AG04450 (cell line): ENCODE data around the gene LRMDA. TPM values are rescaled to one million over a fixed set of nuclear protein-coding genes. Genes with fewer than 3 reads are reported as not detected.
"Not testable (repeated sequence)": the region's sequence is repeated elsewhere in the genome, so short reads cannot be mapped to it uniquely, and the experiment has no call there.

Source experiments
- CTCF ChIA-PET: fragments of 300-600, 350-600 bp; formaldehyde crosslinking; extraction: SDS; loops from one replicate; lab custom pipeline; 2022; ENCODE audit warnings: antibody characterized with exemption, inconsistent platforms; lab: Charles Lee
- POLR2A ChIA-PET: fragments of 350-600 bp; formaldehyde crosslinking; extraction: SDS; loops from one replicate; lab custom pipeline; 2021; ENCODE audit warnings: antibody characterized with exemption, inconsistent platforms; lab: Yijun Ruan, JAX
- DNase-seq: peaks from one replicate; pipeline ENCODE4 v3.0.0-alpha.2; 2011; ENCODE audit warnings: low read depth, low spot score
- H3K27ac ChIP-seq: one replicate; pipeline ENCODE4 v1.5.1; 2012; ENCODE audit warnings: low read depth, low read length, control low read depth
- H3K27me3 ChIP-seq: one replicate; pipeline ENCODE4 v1.6.0; 2012; ENCODE audit warnings: low read length; ENCODE audit not compliant: control insufficient read depth, insufficient read depth
- H3K4me3 ChIP-seq: 2 replicates; pipeline ENCODE4 v1.5.1; 2011; ENCODE audit warnings: mild to moderate bottlenecking, low read depth, low read length, control low read depth
- H3K9me3 ChIP-seq: 2 replicates; pipeline ENCODE4 v1.5.1; 2012; ENCODE audit warnings: low read length; ENCODE audit not compliant: control insufficient read depth, insufficient read depth
- CTCF ChIP-seq: IDR thresholded peaks from 2 replicates; pipeline ENCODE4 v1.5.1; 2011; ENCODE audit warnings: low read depth, low read length, control low read depth, inconsistent platforms
- polyA plus RNA-seq: library from polyadenylated mRNA; depleted of rRNA; stranded (reverse); fragments of >200 nt; gene quantifications from 2 replicates; pipeline ENCODE4 v1.2.3, GENCODE V29; 2011

The LRMDA gene
- polyA plus RNA-seq, 1 experiment: 0.12 TPM

GRCh38 chr10:76051007-76051936 is 619.8 kb downstream of the LRMDA start:
- POLR2A ChIA-PET: no interaction called here
- CTCF ChIA-PET: interaction anchor here (1.8 to 4.3 kb wide), 2 partner anchors 15 kb away, joined by 5 to 26 read pairs; no protein-coding TSS in a partner anchor
- Histone ChIP-seq H3K4me3 (no peak overlapping the region), H3K27ac (no peak overlapping the region), H3K9me3 (peaks cover 12% of the 10 kb centered on the region), H3K27me3 (peaks cover 23% of the 10 kb centered on the region)
- TF ChIP-seq CTCF: no peak
- no peak for DNase-seq

GRCh38 chr10:76052682-76053503 is 621.5 kb downstream of the LRMDA start:
- POLR2A ChIA-PET: no interaction called here

GRCh38 chr10:76055466-76055865 is 624.0 kb downstream of the LRMDA start:
- H3K9me3 ChIP-seq: peaks cover 18% of the 10 kb centered on the region
- TF ChIP-seq CTCF: no peak
- no peak overlapping the region for H3K4me3 ChIP-seq
- DNase-seq: no peak
- CTCF ChIA-PET: no interaction called here
- POLR2A ChIA-PET: no interaction called here
- peaks cover 23% of the 10 kb centered on the region for H3K27me3 ChIP-seq
- H3K27ac ChIP-seq: no peak overlapping the region

More at GRCh38 chr10:76052682-76053503, 621.5 kb downstream of the LRMDA start:
- Histone ChIP-seq H3K27me3 (peaks cover 23% of the 10 kb centered on the region), H3K4me3 (no peak overlapping the region), H3K9me3 (peaks cover 18% of the 10 kb centered on the region), H3K27ac (no peak overlapping the region)
- TF ChIP-seq CTCF: no peak
- DNase-seq: no peak
- CTCF ChIA-PET: interaction anchor here (4.3 kb wide), 1 partner anchor 16 kb away, joined by 26 read pairs; no protein-coding TSS in a partner anchor

- no peak overlapping the region for H3K4me3 ChIP-seq
- POLR2A ChIA-PET: no interaction called here
- peaks cover 18% of the 10 kb centered on the region for H3K9me3 ChIP-seq
- DNase-seq: no peak
- TF ChIP-seq CTCF: no peak
- peaks cover 19% of the 10 kb centered on the region for H3K27me3 ChIP-seq
- H3K27ac ChIP-seq: no peak overlapping the region
- CTCF ChIA-PET: no interaction called here
Measured at GRCh38 chr10:76055963-76056362, 624.5 kb downstream of the LRMDA start.

- POLR2A ChIA-PET, CTCF ChIA-PET, H3K4me3 ChIP-seq, H3K27ac ChIP-seq, DNase-seq: not testable (repeated sequence)
- peaks cover 12% of the 10 kb centered on the region for H3K27me3 ChIP-seq
- peaks cover 13% of the 10 kb centered on the region for H3K9me3 ChIP-seq
Measured at GRCh38 chr10:76060993-76061392, 629.6 kb downstream of the LRMDA start.
